Body of pancreas (tissue), 4 donors: ENCODE measurements around the gene GABRA4.

Source experiments
- CTCF ChIP-seq, 7 experiments: fragments of 450-650 bp in 4 of 7; fragments of 200-600 bp in 3 of 7; sonication (generic) in 3 of 7; IDR thresholded peaks; one replicate each; pipeline ENCODE4 v1.5.1; 2016 to 2019; ENCODE audit warnings: antibody characterized with exemption in 7 of 7
- POLR2A ChIP-seq, 3 donors: fragments of 450-650 bp; IDR thresholded peaks; one replicate each; pipeline ENCODE4 v1.6.1; 2016; ENCODE audit warnings: antibody characterized with exemption in 3 of 3, mild to moderate bottlenecking in 2 of 3

- no peak for TF ChIP-seq CTCF (IDR thresholded peaks at IDR 0.05)
- TF ChIP-seq POLR2A (IDR thresholded peaks at IDR 0.05): no peak
Observed at GRCh38 chr4:46980851-46981250, 12.5 kb downstream of the GABRA4 start.
